Smooth muscle cell (in vitro differentiated cells): ENCODE results near the gene ARHGEF38. TPM values are rescaled to one million over a fixed set of nuclear protein-coding genes. Genes with fewer than 3 reads are reported as not detected.

Source experiments
- DNase-seq: peaks from one replicate; lab custom pipeline; 2025; ENCODE audit not compliant: unreplicated experiment; lab: John Stamatoyannopoulos, UW
- H2AFZ ChIP-seq: fragments of 200-600 bp; sonication (generic); 2 replicates; pipeline ENCODE4 v1.6.0; 2016; ENCODE audit warnings: antibody characterized with exemption, low read depth, mild to moderate bottlenecking
- H3F3A ChIP-seq: fragments of 200-600 bp; sonication (generic); 2 replicates; pipeline ENCODE4 v1.6.0; 2017; ENCODE audit warnings: antibody characterized with exemption, low read depth
- H3K27ac ChIP-seq: fragments of 200-600 bp; sonication (generic); 2 replicates; pipeline ENCODE4 v1.5.1; 2016; ENCODE audit warnings: low read depth, mild to moderate bottlenecking
- H3K27me3 ChIP-seq: fragments of 200-600 bp; sonication (generic); 2 replicates; pipeline ENCODE4 v1.6.1; 2016; ENCODE audit warnings: low read depth, mild to moderate bottlenecking
- H3K36me3 ChIP-seq: fragments of 200-600 bp; sonication (generic); 2 replicates; pipeline ENCODE4 v1.5.1; 2016; ENCODE audit warnings: low read depth
- H3K4me1 ChIP-seq: fragments of 200-600 bp; sonication (generic); 2 replicates; pipeline ENCODE4 v1.5.1; 2016; ENCODE audit warnings: low read depth
- H3K4me2 ChIP-seq: fragments of 200-600 bp; sonication (generic); 2 replicates; pipeline ENCODE4 v1.6.0; 2016; ENCODE audit warnings: mild to moderate bottlenecking
- H3K4me3 ChIP-seq: fragments of 200-600 bp; sonication (generic); 2 replicates; pipeline ENCODE4 v1.5.1; 2016; ENCODE audit warnings: mild to moderate bottlenecking
- H3K79me2 ChIP-seq: fragments of 200-600 bp; sonication (generic); 2 replicates; pipeline ENCODE4 v1.6.0; 2016; ENCODE audit warnings: low read depth, mild to moderate bottlenecking
- H3K9ac ChIP-seq: fragments of 200-600 bp; sonication (generic); 2 replicates; pipeline ENCODE4 v1.6.0; 2016; ENCODE audit warnings: low read depth
- H3K9me3 ChIP-seq: fragments of 200-600 bp; sonication (generic); replicated peaks from 2 replicates; pipeline ENCODE4 v1.5.1; 2016; ENCODE audit warnings: low read depth
- H4K20me1 ChIP-seq: fragments of 200-600 bp; sonication (generic); 2 replicates; pipeline ENCODE4 v1.6.0; 2016; ENCODE audit warnings: low read depth
- WGBS: methylation state at CpG from one replicate; pipeline ENCODE4 v1.1.7; 2016; ENCODE audit warnings: low lambda C conversion rate; 5-methylcytosine and 5-hydroxymethylcytosine counted together
- polyA plus RNA-seq: library from polyadenylated mRNA; unstranded; fragments of >200 nt; fragmentation: Nextera tagmentation; extraction: Ambion mirVana; gene quantifications from 2 replicates; pipeline ENCODE4 v1.2.1, GENCODE V29; 2016
- total RNA-seq: library from RNA; depleted of rRNA; stranded (reverse); fragments of >200 nt; gene quantifications from 2 replicates; pipeline ENCODE4 v1.2.3, GENCODE V29; 2014
- TF ChIP-seq, protein P1 (sequence below): fragments of 200-600 bp; sonication (generic); IDR thresholded peaks from 2 replicates; pipeline ENCODE4 v1.5.1; 2017; ENCODE audit warnings: borderline replicate concordance, mild to moderate bottlenecking, antibody characterized with exemption; ENCODE audit not compliant: insufficient read depth, poor library complexity, severe bottlenecking

The ARHGEF38 gene
- total and polyA plus RNA-seq, 2 experiments from 2014 or later = 0.24 TPM; not detected in 1

DNA sequence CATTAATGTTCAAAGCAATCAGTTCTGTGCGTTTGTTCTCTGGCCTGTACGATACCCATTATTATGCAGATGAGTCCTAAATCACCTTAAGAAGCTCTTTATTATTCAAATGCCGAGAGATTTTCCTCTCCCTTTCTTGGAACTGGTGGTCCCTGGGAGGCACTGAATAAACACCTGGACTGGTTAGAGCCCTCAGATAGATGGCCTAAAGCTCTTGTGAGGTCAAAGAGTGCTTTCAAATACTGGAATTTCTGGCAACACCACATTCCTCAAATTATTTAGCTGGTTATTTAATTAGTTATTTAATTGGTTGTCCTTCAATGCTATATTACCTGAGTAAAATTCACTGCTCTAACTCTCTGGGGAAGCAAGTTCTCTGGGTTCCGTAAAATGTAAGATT is 3.0 kb downstream of the ARHGEF38 start:
- H3K27me3 ChIP-seq = peaks cover 31% of the 10 kb centered on the region
- 20% methylated on average over 4 of the region's 4 CpGs for WGBS

DNA sequence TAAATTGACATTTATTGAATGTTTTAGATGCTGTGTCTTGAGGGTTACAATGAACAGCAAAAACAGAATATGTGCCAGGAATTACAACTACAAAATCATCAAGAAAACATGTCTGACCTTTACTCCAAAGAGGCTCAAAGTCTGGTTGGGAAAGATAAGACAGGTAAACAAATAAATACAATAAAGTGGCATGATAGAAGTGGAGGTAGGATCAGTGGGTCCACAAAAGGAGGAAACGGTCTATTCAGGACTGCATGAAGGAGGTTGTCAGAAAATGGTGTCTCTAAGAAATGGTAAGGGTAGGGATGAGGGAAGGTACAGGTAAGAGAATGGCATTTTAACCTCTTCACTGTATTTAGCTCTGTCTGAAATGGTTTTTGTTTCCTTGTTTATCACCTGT is 3.8 kb downstream of the ARHGEF38 start:
- TF ChIP-seq, protein P1, sequence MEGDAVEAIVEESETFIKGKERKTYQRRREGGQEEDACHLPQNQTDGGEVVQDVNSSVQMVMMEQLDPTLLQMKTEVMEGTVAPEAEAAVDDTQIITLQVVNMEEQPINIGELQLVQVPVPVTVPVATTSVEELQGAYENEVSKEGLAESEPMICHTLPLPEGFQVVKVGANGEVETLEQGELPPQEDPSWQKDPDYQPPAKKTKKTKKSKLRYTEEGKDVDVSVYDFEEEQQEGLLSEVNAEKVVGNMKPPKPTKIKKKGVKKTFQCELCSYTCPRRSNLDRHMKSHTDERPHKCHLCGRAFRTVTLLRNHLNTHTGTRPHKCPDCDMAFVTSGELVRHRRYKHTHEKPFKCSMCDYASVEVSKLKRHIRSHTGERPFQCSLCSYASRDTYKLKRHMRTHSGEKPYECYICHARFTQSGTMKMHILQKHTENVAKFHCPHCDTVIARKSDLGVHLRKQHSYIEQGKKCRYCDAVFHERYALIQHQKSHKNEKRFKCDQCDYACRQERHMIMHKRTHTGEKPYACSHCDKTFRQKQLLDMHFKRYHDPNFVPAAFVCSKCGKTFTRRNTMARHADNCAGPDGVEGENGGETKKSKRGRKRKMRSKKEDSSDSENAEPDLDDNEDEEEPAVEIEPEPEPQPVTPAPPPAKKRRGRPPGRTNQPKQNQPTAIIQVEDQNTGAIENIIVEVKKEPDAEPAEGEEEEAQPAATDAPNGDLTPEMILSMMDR = no peak

More for the DNA sequence above, 3.0 kb downstream of the ARHGEF38 start:
- Histone ChIP-seq H3K9ac (no peak overlapping the region), H3F3A (no peaks in the 10 kb centered on the region), H3K4me2 (no peak overlapping the region), H3K9me3 (no peaks in the 10 kb centered on the region), H3K79me2 (no peaks in the 10 kb centered on the region), H3K4me1 (peaks cover 51% of the 10 kb centered on the region), H3K4me3 (no peak overlapping the region), H2AFZ (no peak overlapping the region), H4K20me1 (no peaks in the 10 kb centered on the region), H3K27ac (no peak overlapping the region), H3K36me3 (no peaks in the 10 kb centered on the region)
- TF ChIP-seq, protein P1 = no peak
- no peak for DNase-seq

DNA sequence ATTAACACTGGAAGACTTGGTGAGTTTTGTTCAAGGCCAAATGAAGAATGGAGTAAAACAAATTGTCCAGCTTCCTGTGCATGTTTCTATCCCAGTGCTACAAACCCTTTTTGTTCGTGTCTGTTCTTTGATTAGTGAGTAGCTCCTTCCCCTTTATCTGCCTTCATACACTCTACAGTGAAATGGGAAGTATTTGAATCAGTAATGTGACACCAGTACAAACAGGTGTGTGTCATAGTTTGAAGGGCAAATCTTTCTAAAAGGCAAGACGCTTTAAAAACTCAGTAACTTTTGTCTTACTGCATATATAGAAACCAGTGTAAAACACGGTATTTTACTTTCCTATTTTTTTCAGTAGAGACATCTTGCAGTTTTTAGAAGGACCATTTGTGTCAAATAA is 5.9 kb downstream of the ARHGEF38 start:
- Histone ChIP-seq H3K4me1 (peaks cover 35% of the 10 kb centered on the region), H4K20me1 (no peaks in the 10 kb centered on the region), H3F3A (no peaks in the 10 kb centered on the region), H3K9me3 (no peaks in the 10 kb centered on the region), H3K27ac (no peak overlapping the region), H3K27me3 (peaks cover 35% of the 10 kb centered on the region), H3K9ac (no peak overlapping the region), H2AFZ (no peak overlapping the region), H3K4me3 (no peak overlapping the region), H3K4me2 (no peak overlapping the region), H3K36me3 (no peaks in the 10 kb centered on the region), H3K79me2 (no peaks in the 10 kb centered on the region)
- DNase-seq = no peak
- whole genome bisulfite sequencing = 75% methylated on average over 3 of the region's 3 CpGs
- TF ChIP-seq, protein P1 = no peak

More for the DNA sequence above, 3.8 kb downstream of the ARHGEF38 start:
- Histone ChIP-seq H3K4me2 (no peak overlapping the region), H3K9me3 (no peaks in the 10 kb centered on the region), H3K9ac (no peak overlapping the region), H3K4me3 (no peak overlapping the region), H4K20me1 (no peaks in the 10 kb centered on the region), H3K27me3 (peaks cover 31% of the 10 kb centered on the region), H2AFZ (no peak overlapping the region), H3K27ac (no peak overlapping the region), H3K36me3 (no peaks in the 10 kb centered on the region), H3K4me1 (peaks cover 51% of the 10 kb centered on the region), H3F3A (no peaks in the 10 kb centered on the region), H3K79me2 (no peaks in the 10 kb centered on the region)
- no peak for DNase-seq
- WGBS = 77% methylated on average over 1 of the region's 1 CpG

DNA sequence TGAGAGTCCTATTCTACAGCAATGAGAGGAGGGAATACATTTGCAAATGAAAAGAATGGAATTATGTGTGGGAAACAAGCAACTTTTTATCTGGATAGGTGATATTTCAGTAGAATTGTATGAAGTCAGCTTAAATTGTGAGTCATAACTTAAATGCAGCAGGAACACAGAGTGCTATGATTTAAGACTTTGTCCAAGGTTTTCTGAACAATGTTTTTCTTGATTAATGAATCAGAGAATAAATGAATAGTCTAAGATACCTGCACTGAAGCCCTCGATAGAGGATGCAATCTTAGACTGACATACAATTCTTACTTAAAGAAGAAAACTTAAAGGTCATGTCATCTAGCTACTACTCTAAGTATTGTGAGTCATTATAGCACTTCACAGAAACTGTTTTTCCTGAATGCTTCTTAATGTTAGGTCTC is 8.0 kb downstream of the ARHGEF38 start:
- no peaks in the 10 kb centered on the region for H3F3A ChIP-seq

More for the DNA sequence above, 8.0 kb downstream of the ARHGEF38 start:
- no peaks in the 10 kb centered on the region for H3K79me2 ChIP-seq
- peaks cover 41% of the 10 kb centered on the region for H3K27me3 ChIP-seq
- no peak overlapping the region for H3K27ac ChIP-seq
- no peaks in the 10 kb centered on the region for H3K9me3 ChIP-seq
- TF ChIP-seq, protein P1 = no peak
- H3K4me1 ChIP-seq = peaks cover 28% of the 10 kb centered on the region
- WGBS = 75% methylated on average over 1 of the region's 1 CpG
- no peak overlapping the region for H2AFZ ChIP-seq
- no peak for DNase-seq
- no peak overlapping the region for H3K4me2 ChIP-seq
- H4K20me1 ChIP-seq = no peaks in the 10 kb centered on the region
- H3K36me3 ChIP-seq = no peaks in the 10 kb centered on the region
- no peak overlapping the region for H3K9ac ChIP-seq
- H3K4me3 ChIP-seq = no peak overlapping the region
